Lung (tissue), 12 donors: ENCODE measurements around the gene KCNC3. TPM values are rescaled to one million over a fixed set of nuclear protein-coding genes. Genes with fewer than 3 reads are reported as not detected.

Source experiments
- ATAC-seq: fragments of 200-7000 bp; cut with Tn5 transposase; one replicate; pipeline ENCODE4 v1.9.1; 2020; ENCODE audit warnings: moderate number of reproducible peaks; ENCODE audit not compliant: insufficient read depth, low FRiP score
- DNase-seq, 3 donors: peaks; one replicate each; pipeline ENCODE4 v3.0.0-alpha.2; 2013 to 2017
- H3K27ac ChIP-seq, 2 donors: one replicate each; pipeline ENCODE4 v1.5.1; 2013; ENCODE audit warnings: mild to moderate bottlenecking in 2 of 2, moderate library complexity in 2 of 2, control low read depth in 1 of 2, inconsistent platforms in 1 of 2, low read depth in 1 of 2, low read length in 1 of 2
- H3K27me3 ChIP-seq, 3 donors: one replicate each; pipeline ENCODE4 v1.5.1; 2013; ENCODE audit warnings: low read length in 2 of 3; ENCODE audit not compliant: control insufficient read depth in 3 of 3, insufficient read depth in 3 of 3
- H3K36me3 ChIP-seq, 4 donors: one replicate each; pipeline ENCODE4 v1.5.1; 2013; ENCODE audit warnings: low read length in 4 of 4, mild to moderate bottlenecking in 1 of 4, moderate library complexity in 1 of 4; ENCODE audit not compliant: control insufficient read depth in 4 of 4, insufficient read depth in 4 of 4
- H3K4me1 ChIP-seq, 5 donors: one replicate each; pipeline ENCODE4 v1.5.1; 2013; ENCODE audit warnings: low read length in 5 of 5, mild to moderate bottlenecking in 2 of 5, moderate library complexity in 1 of 5; ENCODE audit not compliant: control insufficient read depth in 5 of 5, insufficient read depth in 5 of 5
- H3K4me3 ChIP-seq: one replicate; pipeline ENCODE4 v1.5.1; 2013; ENCODE audit warnings: mild to moderate bottlenecking, control low read depth, moderate library complexity
- H3K9ac ChIP-seq, 2 donors: one replicate each; pipeline ENCODE4 v1.5.1; 2013; ENCODE audit warnings: low read length in 2 of 2, control low read depth in 1 of 2; ENCODE audit not compliant: insufficient read depth in 1 of 2
- H3K9me3 ChIP-seq, 4 donors: one replicate each; pipeline ENCODE4 v1.5.1; 2013; ENCODE audit warnings: low read length in 3 of 4, mild to moderate bottlenecking in 1 of 4, moderate library complexity in 1 of 4; ENCODE audit not compliant: control insufficient read depth in 4 of 4, insufficient read depth in 3 of 4
- CTCF ChIP-seq: IDR thresholded peaks from 2 replicates; pipeline ENCODE4 v1.5.1; 2012; ENCODE audit warnings: mild to moderate bottlenecking; ENCODE audit errors: control extremely low read depth, extremely low read depth
- WGBS, 2 donors: extraction: QIAGEN DNeasy Blood & Tissue Kit; methylation state at CpG; one replicate each; pipeline ENCODE4 v1.1.7; 2013; 5-methylcytosine and 5-hydroxymethylcytosine counted together
- polyA plus RNA-seq, 2 donors: library from polyadenylated mRNA; stranded (reverse); fragments of 200-250 nt; gene quantifications; one replicate each; pipeline ENCODE4 v1.2.1, GENCODE V29; 2013
- total RNA-seq, 2 donors: library from RNA; depleted of rRNA in 1 of 2; stranded (reverse); fragments of >200 nt in 1 of 2; gene quantifications; one replicate each; pipeline ENCODE4 v1.2.1, GENCODE V29; 2014 to 2021
- donor health status: control.
- donor health status: control.
- donor health status: Bipolar disorder and iron deficiency.
- donor health status: healthy.
- donor health status: DM: yes; HTN: yes; CAD: no.

The KCNC3 gene
- total and polyA plus RNA-seq, 4 donors: 2.6 to 13.2 (median 5.2) TPM

- Histone ChIP-seq H3K4me1 (peaks cover 0 to 4% (median 0%) of the 10 kb centered on the region in 5 donors), H3K27me3 (peaks cover 2 to 17% (median 13%) of the 10 kb centered on the region in 3 donors), H3K4me3 (no peak overlapping the region), H3K9me3 (no peaks in the 10 kb centered on the region), H3K9ac (no peak overlapping the region), H3K36me3 (peaks cover 0 to 2% (median 0%) of the 10 kb centered on the region in 4 donors), H3K27ac (no peak overlapping the region)
- DNase-seq (no peak), ATAC-seq (no peak)
- WGBS, 2 donors: 89 to 91% methylated on average over 8 of the region's 8 CpGs
- no peak for TF ChIP-seq CTCF
Measured at GRCh38 chr19:50318438-50318837, 10.7 kb downstream of the KCNC3 start.

- Histone ChIP-seq H3K4me1 (peaks cover 0 to 4% (median 0%) of the 10 kb centered on the region in 5 donors), H3K9me3 (no peaks in the 10 kb centered on the region)
- WGBS, 2 donors: 70 to 72% methylated on average over 4 of the region's 4 CpGs
Measured at GRCh38 chr19:50317115-50317514, 12.1 kb downstream of the KCNC3 start.

GRCh38 chr19:50315773-50316448 lies 13.3 kb downstream of the KCNC3 start:
- DNase-seq: peak; percentile 36 to 49 (median 48)

More at GRCh38 chr19:50317115-50317514, 12.1 kb downstream of the KCNC3 start:
- DNase-seq (no peak), ATAC-seq (no peak)
- Histone ChIP-seq H3K27ac (no peak overlapping the region), H3K9ac (no peak overlapping the region), H3K4me3 (no peak overlapping the region), H3K36me3 (peaks cover 0 to 2% (median 0%) of the 10 kb centered on the region in 4 donors), H3K27me3 (peaks cover 2 to 25% (median 18%) of the 10 kb centered on the region in 3 donors)
- no peak for TF ChIP-seq CTCF

More at GRCh38 chr19:50315773-50316448, 13.3 kb downstream of the KCNC3 start:
- H3K4me1 ChIP-seq: peaks cover 0 to 4% (median 0%) of the 10 kb centered on the region in 5 donors
- peaks cover 0 to 3% (median 0%) of the 10 kb centered on the region in 4 donors for H3K36me3 ChIP-seq
- TF ChIP-seq CTCF: no peak
- 2% methylated on average over 18 of the region's 18 CpGs for WGBS, 2 donors
- H3K4me3 ChIP-seq: no peak overlapping the region
- H3K9me3 ChIP-seq: no peaks in the 10 kb centered on the region
- H3K9ac ChIP-seq: no peak overlapping the region
- H3K27me3 ChIP-seq: peaks cover 2 to 25% (median 18%) of the 10 kb centered on the region in 3 donors
- ATAC-seq: no peak
- H3K27ac ChIP-seq: no peak overlapping the region
